RWPE2 (cell line): ENCODE results near the gene ACOXL.

Experiments used
- ATAC-seq: fragments of 200-7000 bp; cut with Tn5 transposase; 3 replicates; pipeline ENCODE4 v1.9.1; 2021; ENCODE audit warnings: low read depth
- DNase-seq: peaks from one replicate; pipeline ENCODE4 v3.0.0-alpha.2; 2020; ENCODE audit warnings: low spot score
- H3K27ac ChIP-seq: fragments of 450-650 bp; 2 replicates; pipeline ENCODE4 v1.5.1; 2017; ENCODE audit warnings: mild to moderate bottlenecking; ENCODE audit not compliant: poor library complexity, severe bottlenecking
- H3K27me3 ChIP-seq: fragments of 250-450 bp; sonication (Bioruptor Pico); 2 replicates; pipeline ENCODE4 v1.5.1; 2021; ENCODE audit warnings: mild to moderate bottlenecking, moderate library complexity; ENCODE audit not compliant: insufficient read depth, poor library complexity, severe bottlenecking
- H3K36me3 ChIP-seq: fragments of 250-450 bp; sonication (Bioruptor Pico); 2 replicates; pipeline ENCODE4 v1.5.1; 2020; ENCODE audit warnings: low read depth, mild to moderate bottlenecking, moderate library complexity
- H3K4me1 ChIP-seq: fragments of 250-450 bp; sonication (Bioruptor Pico); 2 replicates; pipeline ENCODE4 v1.5.1; 2021; ENCODE audit warnings: mild to moderate bottlenecking, moderate library complexity; ENCODE audit not compliant: insufficient read depth, poor library complexity, severe bottlenecking
- H3K4me3 ChIP-seq: fragments of 250-450 bp; sonication (Bioruptor Pico); 2 replicates; pipeline ENCODE4 v1.5.1; 2021; ENCODE audit warnings: mild to moderate bottlenecking, moderate library complexity; ENCODE audit not compliant: severe bottlenecking
- H3K9me3 ChIP-seq: fragments of 250-450 bp; sonication (Bioruptor Pico); 2 replicates; pipeline ENCODE4 v1.5.1; 2021; ENCODE audit warnings: mild to moderate bottlenecking, moderate library complexity; ENCODE audit not compliant: severe bottlenecking
- CTCF ChIP-seq: fragments of 450-650 bp; IDR thresholded peaks from one replicate; pipeline ENCODE4 v1.5.1; 2017; ENCODE audit warnings: mild to moderate bottlenecking, moderate library complexity; ENCODE audit not compliant: poor library complexity, severe bottlenecking

ACOXL gene

DNA sequence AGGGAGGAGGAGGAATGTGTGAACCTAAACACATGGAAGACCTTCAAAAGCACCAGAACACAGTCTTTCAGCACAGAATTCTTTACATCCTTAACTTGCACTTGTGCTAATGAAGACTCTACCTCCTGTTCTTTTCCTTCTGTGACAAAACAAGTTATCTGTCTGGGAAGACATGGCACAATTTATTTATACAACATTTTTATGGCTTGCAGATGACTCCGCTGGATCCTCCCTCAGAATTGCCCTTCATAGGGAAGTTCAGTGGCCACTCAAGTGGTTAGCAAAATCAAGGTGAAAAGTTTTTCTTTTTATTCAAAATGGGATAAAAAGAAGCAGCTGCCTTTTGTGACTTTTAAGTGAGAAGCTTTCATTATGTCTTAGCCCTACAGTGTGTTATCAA is 409.7 kb downstream of the ACOXL start:
- Histone ChIP-seq H3K27ac (no peak overlapping the region), H3K4me3 (no peak overlapping the region), H3K9me3 (no peaks in the 10 kb centered on the region), H3K4me1 (no peaks in the 10 kb centered on the region), H3K36me3 (peaks cover 6% of the 10 kb centered on the region), H3K27me3 (no peaks in the 10 kb centered on the region)
- DNase-seq (no peak), ATAC-seq (no peak)
- TF ChIP-seq CTCF = no peak

GRCh38 chr2:111143107-111143842 is 410.9 kb downstream of the ACOXL start:
- H3K36me3 ChIP-seq = peaks cover 6% of the 10 kb centered on the region
- no peak for ATAC-seq

DNA sequence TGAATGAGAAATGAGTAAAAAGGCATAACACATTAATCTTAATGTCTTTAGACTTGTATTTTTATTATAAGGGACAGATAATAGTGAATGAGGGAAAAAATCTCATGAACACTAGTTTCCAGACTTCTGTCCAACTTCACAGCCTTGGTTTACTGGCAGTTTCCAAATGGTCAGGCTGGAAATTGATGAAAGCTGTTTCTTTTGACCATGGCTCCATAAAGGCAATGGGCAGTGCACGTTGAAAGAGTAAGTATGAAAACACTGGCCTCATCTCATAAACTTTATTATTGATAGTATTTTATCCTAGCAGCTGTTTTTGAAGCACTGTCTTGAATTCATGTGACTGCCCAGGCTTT is 411.4 kb downstream of the ACOXL start:
- Histone ChIP-seq H3K27me3 (no peaks in the 10 kb centered on the region), H3K4me1 (no peaks in the 10 kb centered on the region), H3K9me3 (no peaks in the 10 kb centered on the region), H3K4me3 (no peak overlapping the region), H3K27ac (no peak overlapping the region), H3K36me3 (peaks cover 6% of the 10 kb centered on the region)
- ATAC-seq (no peak), DNase-seq (no peak)
- TF ChIP-seq CTCF = no peak

More at GRCh38 chr2:111143107-111143842, 410.9 kb downstream of the ACOXL start:
- TF ChIP-seq CTCF = no peak
- Histone ChIP-seq H3K4me3 (no peak overlapping the region), H3K9me3 (no peaks in the 10 kb centered on the region), H3K27me3 (no peaks in the 10 kb centered on the region), H3K4me1 (no peaks in the 10 kb centered on the region), H3K27ac (no peak overlapping the region)
- no peak for DNase-seq

GRCh38 chr2:111145103-111145760 is 412.9 kb downstream of the ACOXL start:
- Histone ChIP-seq H3K4me1 (no peaks in the 10 kb centered on the region), H3K27ac (no peak overlapping the region), H3K9me3 (no peaks in the 10 kb centered on the region), H3K36me3 (peaks cover 6% of the 10 kb centered on the region), H3K4me3 (no peak overlapping the region), H3K27me3 (no peaks in the 10 kb centered on the region)
- TF ChIP-seq CTCF = no peak
- DNase-seq = no peak
- no peak for ATAC-seq

GRCh38 chr2:111145951-111146350 is 413.6 kb downstream of the ACOXL start:
- Histone ChIP-seq H3K4me1 (no peaks in the 10 kb centered on the region), H3K27ac (no peak overlapping the region), H3K9me3 (no peaks in the 10 kb centered on the region), H3K27me3 (no peaks in the 10 kb centered on the region), H3K36me3 (peaks cover 7% of the 10 kb centered on the region), H3K4me3 (no peak overlapping the region)
- DNase-seq (no peak), ATAC-seq (no peak)
- TF ChIP-seq CTCF = no peak
